ENCODE measurements around the gene CDH13.
A peak's percentile ranks its signal among the peaks of the same experiment; 100 is the strongest.

Gene CDH13

DNA sequence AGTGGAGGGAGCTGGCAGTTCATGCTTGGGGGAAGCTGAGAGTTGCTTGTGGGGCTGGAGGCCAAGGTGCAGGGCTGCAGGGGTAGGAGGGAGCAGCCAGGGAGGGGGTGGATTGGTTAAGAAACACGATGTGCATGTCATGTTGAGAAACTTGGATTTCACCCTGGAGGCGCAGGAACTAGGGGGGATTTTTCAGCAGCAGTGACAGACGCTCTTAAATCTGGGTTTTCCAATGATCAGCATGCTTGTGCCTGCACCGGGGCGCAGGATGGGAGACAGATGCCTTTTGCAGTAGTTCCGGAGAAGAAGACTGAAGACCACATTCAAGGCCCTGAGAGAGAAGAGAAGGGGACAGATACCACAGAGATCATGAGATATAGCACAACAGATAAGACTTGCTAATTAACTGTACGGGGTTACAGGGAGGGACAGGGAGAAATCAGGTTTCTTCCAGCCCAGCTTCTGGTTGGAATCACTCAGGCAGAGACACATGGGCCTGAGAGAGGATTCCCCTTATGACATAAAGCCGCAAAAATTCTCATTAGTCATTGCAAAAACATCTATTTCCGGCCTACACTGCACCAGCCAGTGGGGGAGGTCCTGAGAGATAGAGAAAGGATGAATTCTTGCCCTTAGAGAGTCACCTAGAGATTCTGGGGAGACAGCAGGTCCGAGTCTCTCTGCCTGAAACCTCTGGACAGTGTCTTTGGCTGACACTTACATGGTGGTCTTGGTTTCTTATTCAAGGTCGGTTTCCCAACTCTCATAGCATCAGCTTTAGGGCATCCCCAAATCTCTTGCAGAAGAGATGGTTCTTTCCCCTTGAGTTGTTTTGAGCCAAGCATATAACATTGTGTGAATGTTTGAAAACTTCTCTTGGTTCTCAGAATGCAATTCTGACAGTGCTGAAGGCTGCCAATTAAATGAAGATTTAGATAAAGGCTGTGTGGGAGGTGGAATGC, 27.1 kb downstream of the CDH13 start:
- peak; percentile 27 to 74 for DNase-seq

DNA sequence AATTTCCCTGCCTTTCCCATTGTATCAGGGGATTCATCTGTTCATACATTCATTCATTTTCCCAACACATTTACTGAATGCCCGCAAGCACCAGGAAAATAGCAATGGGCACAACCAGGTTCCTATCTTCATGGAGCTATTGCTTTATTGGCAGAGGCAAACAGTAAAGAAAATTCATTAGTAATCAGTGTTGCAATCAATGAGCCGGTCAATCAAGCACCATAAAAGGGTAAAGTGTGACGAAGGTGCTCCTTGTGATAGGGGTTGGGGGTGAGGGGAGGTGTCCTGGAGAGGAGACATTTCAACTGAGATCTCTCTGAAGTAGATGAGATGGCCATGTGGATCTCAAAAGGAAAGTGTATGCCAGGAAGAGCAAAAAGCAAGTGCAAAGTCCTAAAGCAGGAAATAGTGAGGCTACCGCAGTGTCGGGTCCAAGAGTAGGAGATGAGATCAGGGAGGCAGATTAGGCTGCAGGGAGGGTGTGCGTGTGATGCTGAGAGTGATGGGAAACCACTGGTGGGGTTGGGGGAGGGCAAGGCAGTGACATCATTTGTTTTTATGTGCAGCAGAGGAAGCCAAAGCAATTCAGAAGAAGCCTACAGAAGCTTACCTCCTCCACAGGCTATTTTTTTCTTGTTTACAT, 28.4 kb downstream of the CDH13 start:
- peak; percentile 73 to 85 for DNase-seq

DNA sequence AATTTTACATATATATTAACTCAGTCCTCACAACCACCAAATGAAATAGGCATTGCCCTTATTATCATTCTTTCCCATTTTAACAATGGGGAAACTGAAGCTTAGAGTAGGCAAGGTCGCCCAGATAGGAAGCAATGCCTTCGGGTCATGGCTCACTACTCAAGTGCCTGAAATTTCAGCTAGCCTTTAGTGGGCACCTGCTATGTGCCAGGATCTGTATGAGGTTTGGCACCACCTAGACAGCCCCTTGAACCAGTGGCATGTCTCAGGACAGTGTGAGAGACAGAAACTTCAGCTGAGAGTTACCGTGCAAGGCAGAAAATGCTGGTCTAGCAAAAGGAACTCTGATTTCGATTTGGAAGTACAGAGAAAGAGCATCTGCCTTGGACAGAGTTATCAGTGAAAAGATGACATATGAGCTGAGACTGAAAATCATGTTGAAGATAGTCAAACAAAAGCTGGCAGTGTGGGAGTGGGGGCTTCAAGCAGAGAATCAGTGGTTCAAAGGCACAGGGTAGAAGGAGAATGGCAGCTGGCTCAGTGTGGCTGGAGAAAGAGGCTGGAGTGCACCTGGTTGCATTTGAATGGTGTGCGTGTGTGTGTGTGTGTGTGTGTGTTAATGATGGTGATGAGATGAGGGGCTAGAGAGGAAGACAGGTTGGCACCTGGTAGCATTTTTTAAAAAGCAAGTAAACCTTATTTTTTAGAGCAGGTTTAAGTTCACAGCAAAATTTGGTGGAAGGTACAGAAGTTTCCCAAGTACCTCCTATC, 29.1 kb downstream of the CDH13 start:
- no peak for DNase-seq

DNA sequence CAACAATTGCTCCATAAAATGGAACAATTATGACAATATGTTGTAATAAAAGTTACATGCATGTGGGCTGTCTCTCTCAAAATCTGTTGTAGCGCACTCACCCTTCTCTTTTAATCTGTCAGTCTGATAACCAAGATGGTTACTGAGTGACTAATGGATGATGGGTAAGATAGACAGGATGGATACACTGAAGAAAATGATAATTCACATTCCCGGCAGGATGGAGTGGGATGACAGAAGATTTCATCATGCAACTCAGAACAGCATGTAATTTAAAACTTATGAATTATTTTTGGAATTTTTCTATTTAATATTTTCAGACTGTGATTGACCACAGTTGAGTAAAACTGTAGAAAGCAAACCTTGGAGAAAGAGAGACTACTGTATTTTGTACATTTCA, 30.5 kb downstream of the CDH13 start:
- no peak for DNase-seq

DNA sequence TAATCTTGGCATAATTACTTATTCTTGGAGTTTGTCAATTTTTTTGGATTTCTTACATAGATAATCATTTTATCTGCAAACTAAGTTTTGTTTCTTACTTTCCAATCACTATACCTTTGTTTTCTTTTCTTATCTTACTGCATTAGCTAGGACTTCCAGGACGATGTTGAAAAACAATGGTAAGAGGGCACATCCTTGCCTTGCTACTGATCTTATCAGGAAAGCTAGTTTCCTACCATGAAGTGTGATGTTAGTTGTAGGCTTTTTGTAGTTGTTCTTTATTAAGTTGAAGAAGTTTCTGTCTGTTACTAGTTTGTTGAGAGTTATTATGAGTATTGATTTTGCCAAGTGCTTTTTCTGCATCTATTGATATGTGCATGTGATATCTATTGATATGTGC, 31.0 kb downstream of the CDH13 start:
- no peak for DNase-seq

DNA sequence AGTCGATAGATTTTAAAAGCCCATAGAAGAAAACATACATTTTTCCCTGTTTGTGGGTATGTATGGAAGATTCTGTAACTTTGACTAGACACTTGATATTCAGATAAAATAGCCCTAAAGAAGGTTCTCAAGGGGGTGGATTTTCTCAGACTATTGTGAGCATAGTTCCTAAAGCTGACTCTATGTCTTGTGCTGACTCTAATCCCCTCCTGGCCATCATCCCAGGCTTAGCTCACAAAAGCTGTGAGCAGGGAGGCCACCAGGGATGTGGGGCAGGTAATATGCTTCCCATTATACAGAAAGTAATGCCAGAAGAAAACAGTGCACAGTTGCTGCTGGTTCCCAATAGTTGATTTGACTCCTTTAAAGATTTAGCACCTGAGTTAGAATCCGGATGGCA, 32.0 kb downstream of the CDH13 start:
- DNase-seq: no peak

DNA sequence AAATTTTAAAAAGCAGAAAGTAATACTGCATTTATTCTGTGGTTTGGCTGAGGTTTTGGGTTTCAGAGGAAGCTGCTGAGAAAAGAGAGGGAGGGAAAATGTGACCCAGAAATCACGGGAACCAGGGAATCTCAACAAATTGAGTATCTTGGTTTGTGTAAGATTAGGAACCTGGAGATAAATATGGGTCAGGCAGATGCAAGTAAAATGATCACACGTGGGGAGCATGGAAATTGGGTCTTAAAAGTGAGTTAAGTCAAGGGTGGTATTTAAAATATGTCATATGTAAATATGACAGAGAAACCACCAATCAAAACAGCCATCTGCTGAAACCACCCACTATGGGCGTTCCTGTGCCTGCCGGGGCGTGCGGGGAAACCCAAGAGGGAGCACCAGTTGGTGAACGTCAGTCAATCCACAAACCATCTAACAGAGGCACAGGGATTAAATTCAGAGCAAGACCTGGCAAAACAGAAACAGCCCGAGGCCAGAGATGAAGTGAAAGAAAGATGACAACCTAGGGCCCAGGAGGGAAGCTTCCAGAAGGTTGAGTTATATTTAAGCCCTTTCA, 33.4 kb downstream of the CDH13 start:
- DNase-seq: peak; percentile 12 to 67

DNA sequence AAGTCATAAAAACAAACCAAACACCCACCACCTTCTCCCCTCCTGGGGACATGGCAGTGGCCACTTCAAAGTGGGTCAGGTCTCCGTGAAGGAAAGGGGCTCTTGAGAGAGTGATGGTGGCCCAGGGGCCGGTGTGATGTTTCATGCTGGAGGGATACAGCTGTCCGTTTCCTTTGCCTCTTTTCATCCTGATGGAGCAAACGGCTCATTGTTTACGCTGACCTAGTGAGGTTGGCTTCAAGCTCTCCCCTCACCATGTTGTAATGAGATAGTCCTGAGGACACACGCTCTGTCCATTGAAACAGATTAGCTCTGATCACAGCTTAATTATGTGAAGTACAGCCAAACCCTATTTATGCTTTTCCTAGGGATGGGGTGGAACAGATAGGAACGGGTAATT, 34.2 kb downstream of the CDH13 start:
- DNase-seq: no peak

DNA sequence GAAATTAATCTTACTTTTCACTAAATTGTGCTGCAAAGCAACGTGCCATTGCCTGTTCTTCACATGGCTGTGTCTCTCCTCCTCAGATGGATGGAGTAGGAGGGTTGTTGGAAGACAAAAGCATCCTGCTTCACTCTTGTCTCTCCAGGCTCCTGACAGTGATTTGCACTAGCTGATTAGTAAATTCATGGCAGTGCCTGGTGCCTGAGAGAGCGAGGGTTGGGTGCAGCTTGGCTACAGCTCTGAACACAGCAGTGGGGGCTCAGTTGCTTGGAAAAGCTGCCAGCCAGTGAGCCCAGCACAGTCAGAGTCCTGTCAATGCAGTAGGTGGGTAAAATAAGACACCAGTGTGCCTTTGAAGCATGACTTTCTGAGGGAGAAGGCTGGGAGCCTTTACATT, 37.4 kb downstream of the CDH13 start:
- no peak for DNase-seq

DNA sequence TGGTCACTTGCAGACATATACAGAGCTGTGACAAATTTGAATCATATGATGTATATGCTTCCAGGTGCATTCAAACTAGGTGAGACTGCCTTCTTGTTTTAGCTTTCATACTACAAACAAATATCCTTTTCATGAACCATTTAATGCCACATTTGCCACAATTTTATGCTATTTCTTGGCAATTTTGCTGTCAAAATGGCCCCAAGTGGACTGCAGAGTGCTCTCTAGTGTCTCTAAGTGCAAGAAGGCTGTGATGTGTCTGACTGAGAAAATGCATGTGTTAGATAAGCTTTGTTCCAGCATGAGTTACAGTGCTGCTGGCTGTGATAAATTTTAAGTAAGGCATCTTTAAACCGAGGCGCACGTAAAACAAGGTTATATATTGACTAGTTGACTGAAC, 38.3 kb downstream of the CDH13 start:
- DNase-seq: no peak

DNA sequence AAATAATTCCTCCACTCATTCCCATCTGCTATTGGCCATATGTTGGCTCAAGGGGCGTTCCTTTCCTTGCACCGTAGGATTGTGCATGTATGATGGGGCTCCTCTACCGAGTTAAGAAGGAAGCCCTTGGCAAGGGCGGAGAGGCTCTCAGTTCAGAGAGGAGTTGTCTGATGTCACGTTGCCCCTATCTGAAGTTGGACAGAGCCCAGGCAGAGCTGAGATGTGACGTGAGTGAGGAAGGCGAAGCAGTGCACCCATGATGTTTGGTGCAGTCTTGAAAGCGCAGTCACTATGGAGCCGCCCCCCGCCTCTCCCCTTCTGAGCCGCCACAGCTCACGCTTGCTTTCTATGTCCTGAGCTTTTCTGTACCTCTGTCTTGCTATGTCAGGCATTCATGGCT, 40.7 kb downstream of the CDH13 start:
- DNase-seq: no peak

DNA sequence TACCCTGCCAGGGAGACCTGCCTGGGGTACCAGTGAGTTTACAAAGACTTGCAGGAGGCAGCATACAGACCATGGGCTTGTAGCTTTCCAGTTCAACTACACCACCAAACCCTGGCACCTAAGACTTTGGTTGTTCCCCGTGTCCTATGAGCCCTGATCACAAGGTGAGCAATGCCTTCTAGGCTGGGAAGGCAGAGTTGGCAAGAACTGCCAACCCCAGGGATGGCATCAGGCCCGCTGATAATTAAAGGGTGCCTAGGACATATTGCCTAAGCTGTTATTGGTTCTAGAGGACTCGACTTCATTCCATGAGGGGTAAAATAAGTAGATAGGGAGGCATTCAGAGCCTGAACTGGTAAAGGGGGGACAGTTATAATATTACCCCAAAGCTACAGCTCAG, 41.3 kb downstream of the CDH13 start:
- DNase-seq: no peak

DNA sequence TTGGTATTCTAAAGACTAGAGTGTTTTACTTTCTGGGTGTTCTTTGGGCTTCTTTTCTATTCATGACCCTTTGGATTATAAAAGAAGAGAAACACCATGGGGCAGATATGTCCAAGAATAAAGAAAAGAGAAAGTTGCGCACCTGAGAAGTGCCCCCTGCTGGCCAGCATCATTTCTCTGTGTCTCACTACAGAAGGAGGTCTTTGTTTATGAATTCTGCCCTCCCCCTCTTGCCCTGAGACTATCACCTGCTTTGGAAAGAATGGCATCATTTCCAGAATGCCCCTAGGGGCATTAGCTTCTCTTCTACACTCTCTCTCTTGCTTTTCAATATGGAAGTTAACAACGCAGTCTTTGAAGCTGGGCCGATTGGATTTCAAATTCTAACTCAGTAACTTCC, 45.0 kb downstream of the CDH13 start:
- peak in 1 of 2 donors; percentile 52 for DNase-seq

DNA sequence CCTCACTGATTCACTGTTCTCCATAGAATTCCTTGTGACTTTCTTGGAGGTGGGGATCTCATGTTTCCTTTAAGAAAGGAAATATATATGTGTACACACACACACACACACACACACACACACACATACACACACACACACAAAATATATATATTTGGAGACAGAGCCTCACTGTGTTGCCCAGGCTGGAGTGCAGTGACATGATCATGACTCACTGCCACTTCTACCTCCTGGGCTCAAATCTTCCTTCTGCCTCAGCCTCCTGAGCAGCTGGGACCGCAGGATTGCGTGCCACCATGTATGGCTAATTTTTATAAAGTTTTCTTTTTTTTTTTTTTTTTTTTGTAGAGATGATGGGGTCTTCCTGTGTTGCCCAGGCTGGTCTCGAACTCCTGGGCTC, 45.9 kb downstream of the CDH13 start:
- no peak for DNase-seq

DNA sequence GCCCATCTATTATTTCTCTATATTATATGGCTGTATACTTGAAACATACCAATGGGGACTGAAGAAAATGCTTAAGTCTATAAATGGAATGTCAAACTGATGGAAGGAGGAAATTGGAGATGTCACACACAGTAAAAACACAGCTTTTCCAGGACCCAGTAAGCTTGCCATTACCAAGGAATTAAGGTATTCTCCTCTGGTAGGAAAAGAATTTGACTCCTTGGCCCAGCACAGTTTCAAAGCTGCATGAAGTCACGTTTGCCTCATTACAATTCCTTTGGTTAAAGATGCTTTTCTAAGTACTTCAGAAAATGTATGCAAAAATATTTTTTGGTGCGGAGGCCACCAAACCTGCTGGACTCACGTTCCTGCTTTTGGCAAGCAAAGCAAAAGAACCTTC, 48.5 kb downstream of the CDH13 start:
- no peak for DNase-seq

DNA sequence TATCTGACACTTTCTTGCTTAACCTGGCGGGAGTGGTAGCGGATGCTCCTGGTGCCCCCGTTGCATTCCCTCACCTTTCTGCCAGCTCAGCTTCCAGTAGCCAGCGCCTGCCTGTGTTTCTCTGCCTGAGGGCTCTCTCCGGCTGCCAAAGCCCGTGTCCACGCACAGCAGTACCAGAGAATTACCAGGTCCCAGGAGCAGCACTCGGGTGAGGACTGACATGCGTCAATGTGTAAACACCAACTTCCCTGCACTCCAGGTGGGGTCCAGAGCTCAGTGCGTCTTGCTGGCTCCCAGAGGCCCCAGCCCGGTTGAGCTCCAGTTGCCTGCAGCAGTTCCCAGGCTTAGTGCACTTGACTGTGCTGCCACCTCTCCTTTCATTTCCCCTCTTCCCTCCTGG, 54.8 kb downstream of the CDH13 start:
- no peak for DNase-seq

DNA sequence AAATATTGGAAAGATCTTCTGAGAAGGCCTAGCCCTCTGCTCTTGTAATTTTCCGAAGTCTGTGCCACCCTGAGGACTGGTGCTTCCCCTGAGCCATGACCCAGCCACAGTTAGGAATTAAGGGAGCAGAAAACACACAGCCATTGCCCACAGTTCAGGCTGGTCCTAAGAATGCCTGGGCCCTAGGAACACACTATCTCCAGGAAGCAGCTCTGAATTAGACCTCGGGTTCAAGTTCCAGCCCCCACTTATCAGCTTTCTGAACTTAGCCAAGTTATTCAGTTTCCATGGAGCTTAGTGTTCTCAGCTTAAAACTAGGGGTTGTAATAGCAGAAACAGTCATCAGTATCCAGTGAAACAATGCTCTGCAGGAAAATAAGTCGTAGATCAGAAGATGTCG, 56.0 kb downstream of the CDH13 start:
- no peak for DNase-seq

DNA sequence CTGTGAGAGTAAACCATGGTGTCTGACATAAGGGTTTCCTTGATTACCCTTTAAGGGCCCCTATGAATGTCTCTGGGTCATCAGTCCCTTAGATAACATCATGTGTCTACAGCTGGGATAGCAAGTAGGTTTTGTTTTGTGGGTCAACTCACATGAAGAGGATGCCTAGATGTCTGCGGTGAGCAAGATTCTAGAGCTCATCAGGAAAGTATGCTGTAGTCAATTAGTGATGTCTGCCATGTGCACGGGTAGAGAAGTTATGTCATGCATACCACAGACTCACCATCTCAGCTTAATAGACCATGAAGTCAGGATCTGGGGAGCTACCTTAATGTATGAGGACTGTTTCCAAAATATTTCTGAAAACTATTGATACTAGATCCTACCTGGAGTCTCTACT, 57.5 kb downstream of the CDH13 start:
- DNase-seq: no peak

DNA sequence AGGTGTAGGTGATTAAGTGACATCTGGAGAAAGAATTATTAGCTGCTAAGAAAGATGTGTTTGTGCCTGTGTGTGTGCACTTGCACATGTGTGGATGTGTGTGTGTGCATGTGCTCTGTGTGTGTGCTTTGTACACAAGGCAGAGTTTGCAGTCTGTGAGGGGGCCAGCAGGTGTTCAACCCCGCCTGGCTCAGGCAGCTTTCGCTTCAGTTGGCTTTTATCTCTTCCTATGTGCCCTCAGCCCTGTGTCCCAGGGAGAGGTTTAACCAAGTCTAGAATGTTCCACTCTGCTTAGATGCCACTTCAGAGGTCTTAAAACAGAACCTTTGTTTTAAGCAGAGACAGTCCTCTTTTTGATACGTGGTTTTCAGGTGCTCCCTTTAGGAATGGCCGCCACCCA, 58.8 kb downstream of the CDH13 start:
- DNase-seq: no peak

DNA sequence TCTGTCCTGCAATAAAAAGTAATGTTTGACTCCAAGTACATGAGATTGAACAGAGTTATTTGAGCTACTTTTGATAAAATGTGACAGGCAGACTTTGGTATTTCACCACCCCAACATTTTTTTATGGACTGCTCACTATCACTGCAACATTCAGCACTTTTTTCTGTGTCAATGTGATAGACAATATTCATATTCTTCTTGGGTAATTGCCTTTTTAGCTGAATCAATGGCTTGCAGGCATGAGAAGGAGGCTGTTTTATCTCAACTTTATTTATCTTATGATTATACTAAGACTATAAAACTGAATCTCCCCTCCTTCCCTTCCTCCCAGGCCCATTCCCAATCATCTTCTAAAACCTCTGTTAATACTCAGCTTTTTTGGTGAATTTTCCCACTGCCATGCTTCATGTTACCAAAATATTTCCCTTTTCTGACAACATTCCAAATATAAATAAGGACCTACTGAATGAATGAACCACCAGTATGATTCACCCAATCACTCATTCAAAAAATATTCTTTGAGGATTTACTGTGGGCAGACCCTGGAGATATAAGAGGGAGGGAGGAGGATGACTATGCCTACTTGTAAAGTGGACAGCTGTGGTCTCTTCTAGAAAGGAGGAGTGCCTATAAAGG, 67.6 kb downstream of the CDH13 start:
- DNase-seq: no peak

DNA sequence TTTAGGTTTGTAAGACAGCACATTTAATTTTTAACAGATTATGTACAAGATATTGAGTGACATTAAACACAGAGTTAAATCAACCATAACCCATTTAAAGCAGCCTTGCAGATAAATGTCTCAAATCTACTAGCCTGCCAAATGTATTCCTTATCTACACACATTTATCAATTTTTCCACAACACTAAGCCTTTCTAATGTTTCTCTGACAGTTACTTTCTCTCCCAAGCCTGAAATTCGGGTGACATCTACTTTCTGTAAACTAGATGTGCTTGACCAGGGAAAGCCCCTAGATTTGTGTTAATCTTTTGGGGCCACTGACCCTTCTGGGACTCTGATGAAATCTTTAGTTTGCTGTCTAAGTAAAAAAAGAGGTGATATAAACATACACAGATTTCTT, 69.0 kb downstream of the CDH13 start:
- no peak for DNase-seq

DNA sequence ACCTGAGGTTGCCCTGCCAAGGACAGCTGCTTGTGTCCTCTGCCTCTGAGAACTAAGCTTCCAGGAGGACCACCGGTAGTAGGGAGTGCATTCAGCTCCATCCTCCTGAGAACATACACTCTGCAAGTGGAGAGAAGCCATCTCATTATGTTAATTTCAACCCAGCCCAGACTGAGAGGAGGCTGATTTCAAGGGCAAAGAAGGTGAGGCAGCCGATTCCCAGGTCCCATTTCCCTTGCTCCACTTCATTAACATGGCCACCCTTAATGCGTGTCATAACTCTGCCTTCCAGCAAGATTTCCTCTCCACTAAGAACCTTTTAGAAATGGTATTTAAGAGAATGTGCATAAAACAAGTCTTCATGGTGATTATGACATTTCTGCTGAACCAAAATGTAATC, 72.5 kb downstream of the CDH13 start:
- DNase-seq: no peak

Measured in CD4-positive, alpha-beta T cell treated with Interferon alpha-2 for 1 hour (primary cell).